Measurements from ENCODE around the gene ASPSCR1. TPM values are rescaled to one million over a fixed set of nuclear protein-coding genes. Genes with fewer than 3 reads are reported as not detected.

Gene ASPSCR1
- total and polyA plus RNA-seq, 2 of the 13 experiments (the other 11 are each of a cell fraction or from before 2014, with no cell fraction given) = 274 to 314 TPM

DNA sequence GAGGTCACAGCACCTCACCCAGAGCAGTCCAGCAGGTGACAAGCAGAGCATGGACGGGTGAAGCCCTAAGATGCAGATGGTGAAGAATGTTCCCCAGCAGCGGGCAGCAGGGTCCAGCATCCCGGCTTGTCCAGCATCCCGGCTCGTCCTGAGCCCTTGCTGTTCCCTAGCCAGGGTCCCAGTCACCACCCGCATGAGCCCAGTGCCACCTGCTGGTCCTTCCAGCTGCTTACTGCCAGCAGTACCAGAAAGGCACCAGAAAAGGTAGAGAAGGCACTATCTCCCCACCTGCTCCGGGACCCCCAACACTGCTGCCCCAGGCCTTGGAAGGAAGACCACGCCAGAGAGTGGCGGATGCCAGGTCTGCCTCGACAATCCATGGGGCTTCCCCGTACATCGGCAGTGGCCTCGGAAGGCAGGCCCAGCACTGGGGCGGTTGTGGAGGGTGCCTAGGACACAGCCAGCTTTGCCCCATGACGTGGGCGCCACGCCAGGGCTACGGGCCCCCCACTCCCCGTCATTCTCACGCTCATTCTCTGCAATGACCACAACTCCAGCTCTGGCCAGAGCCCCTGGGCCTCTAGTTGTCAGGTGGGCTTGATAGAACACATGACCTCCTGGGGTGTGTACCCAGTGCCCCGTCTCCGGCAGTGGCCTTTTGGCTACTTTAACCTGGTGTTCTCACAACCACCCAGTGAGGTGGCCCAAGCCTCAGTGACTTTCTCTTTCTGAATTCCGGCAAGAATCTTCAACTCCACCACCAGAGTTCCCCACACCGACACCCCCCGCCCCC, 43.9 kb downstream of the ASPSCR1 start (continued):
- TF ChIP-seq, protein P1, sequence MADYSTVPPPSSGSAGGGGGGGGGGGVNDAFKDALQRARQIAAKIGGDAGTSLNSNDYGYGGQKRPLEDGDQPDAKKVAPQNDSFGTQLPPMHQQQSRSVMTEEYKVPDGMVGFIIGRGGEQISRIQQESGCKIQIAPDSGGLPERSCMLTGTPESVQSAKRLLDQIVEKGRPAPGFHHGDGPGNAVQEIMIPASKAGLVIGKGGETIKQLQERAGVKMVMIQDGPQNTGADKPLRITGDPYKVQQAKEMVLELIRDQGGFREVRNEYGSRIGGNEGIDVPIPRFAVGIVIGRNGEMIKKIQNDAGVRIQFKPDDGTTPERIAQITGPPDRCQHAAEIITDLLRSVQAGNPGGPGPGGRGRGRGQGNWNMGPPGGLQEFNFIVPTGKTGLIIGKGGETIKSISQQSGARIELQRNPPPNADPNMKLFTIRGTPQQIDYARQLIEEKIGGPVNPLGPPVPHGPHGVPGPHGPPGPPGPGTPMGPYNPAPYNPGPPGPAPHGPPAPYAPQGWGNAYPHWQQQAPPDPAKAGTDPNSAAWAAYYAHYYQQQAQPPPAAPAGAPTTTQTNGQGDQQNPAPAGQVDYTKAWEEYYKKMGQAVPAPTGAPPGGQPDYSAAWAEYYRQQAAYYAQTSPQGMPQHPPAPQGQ (CRISPR knock-in tag; IDR thresholded peaks at IDR 0.05; ENCODE audit: borderline replicate concordance) = 0 out of 2 replicates have a peak, but pooled peaks have one; percentile 58
- TF ChIP-seq IKZF4 (CRISPR knock-in tag; IDR thresholded peaks at IDR 0.05; ENCODE audit: borderline replicate concordance, low read depth, not compliant biosample characterization) (no peak), KDM2A (CRISPR knock-in tag; IDR thresholded peaks at IDR 0.05; ENCODE audit: borderline replicate concordance, low read depth) (peak; percentile 96), SATB2 (CRISPR knock-in tag; IDR thresholded peaks at IDR 0.05) (peak; percentile 49; the same call in 1 of the 2 replicates), NBN (conservative IDR thresholded peaks at IDR 0.05) (no peak), FOXC1 (CRISPR knock-in tag; IDR thresholded peaks at IDR 0.05; ENCODE audit: borderline replicate concordance) (no peak), ZC3H4 (CRISPR knock-in tag; IDR thresholded peaks at IDR 0.05; ENCODE audit: borderline replicate concordance) (no peak), CENPX (CRISPR knock-in tag; IDR thresholded peaks at IDR 0.05) (no peak), STAG1 (CRISPR knock-in tag; IDR thresholded peaks at IDR 0.05) (peak; percentile 99), PHF8 (CRISPR knock-in tag; IDR thresholded peaks at IDR 0.05) (peak; percentile 54; the same call in 1 of the 2 replicates), ZNF891 (CRISPR knock-in tag; IDR thresholded peaks at IDR 0.05) (0 out of 2 replicates have a peak, but pooled peaks have one; percentile 46)
- TF ChIP-seq, protein P2, sequence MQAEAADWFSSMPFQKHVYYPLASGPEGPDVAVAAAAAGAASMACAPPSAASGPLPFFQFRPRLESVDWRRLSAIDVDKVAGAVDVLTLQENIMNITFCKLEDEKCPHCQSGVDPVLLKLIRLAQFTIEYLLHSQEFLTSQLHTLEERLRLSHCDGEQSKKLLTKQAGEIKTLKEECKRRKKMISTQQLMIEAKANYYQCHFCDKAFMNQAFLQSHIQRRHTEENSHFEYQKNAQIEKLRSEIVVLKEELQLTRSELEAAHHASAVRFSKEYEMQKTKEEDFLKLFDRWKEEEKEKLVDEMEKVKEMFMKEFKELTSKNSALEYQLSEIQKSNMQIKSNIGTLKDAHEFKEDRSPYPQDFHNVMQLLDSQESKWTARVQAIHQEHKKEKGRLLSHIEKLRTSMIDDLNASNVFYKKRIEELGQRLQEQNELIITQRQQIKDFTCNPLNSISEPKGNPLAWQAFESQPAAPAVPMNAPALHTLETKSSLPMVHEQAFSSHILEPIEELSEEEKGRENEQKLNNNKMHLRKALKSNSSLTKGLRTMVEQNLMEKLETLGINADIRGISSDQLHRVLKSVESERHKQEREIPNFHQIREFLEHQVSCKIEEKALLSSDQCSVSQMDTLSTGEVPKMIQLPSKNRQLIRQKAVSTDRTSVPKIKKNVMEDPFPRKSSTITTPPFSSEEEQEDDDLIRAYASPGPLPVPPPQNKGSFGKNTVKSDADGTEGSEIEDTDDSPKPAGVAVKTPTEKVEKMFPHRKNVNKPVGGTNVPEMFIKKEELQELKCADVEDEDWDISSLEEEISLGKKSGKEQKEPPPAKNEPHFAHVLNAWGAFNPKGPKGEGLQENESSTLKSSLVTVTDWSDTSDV (CRISPR knock-in tag; IDR thresholded peaks at IDR 0.05) = no peak
- TF ChIP-seq, protein P3, sequence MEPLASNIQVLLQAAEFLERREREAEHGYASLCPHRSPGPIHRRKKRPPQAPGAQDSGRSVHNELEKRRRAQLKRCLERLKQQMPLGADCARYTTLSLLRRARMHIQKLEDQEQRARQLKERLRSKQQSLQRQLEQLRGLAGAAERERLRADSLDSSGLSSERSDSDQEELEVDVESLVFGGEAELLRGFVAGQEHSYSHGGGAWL (CRISPR knock-in tag; IDR thresholded peaks at IDR 0.05) = no peak
- TF ChIP-seq, protein P4, sequence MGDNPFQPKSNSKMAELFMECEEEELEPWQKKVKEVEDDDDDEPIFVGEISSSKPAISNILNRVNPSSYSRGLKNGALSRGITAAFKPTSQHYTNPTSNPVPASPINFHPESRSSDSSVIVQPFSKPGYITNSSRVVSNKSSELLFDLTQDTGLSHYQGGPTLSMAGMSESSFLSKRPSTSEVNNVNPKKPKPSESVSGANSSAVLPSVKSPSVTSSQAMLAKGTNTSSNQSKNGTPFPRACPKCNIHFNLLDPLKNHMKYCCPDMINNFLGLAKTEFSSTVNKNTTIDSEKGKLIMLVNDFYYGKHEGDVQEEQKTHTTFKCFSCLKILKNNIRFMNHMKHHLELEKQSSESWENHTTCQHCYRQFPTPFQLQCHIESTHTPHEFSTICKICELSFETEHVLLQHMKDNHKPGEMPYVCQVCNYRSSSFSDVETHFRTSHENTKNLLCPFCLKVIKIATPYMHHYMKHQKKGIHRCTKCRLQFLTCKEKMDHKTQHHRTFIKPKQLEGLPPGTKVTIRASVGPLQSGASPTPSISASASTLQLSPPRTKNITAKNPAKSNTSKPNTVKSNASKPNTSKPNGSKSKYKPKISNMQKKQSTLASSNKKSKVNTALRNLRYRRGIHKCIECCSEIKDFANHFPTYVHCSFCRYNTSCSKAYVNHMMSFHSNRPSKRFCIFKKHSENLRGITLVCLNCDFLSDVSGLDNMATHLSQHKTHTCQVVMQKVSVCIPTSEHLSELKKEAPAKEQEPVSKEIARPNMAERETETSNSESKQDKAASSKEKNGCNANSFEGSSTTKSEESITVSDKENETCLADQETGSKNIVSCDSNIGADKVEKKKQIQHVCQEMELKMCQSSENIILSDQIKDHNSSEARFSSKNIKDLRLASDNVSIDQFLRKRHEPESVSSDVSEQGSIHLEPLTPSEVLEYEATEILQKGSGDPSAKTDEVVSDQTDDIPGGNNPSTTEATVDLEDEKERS (CRISPR knock-in tag; IDR thresholded peaks at IDR 0.05) = peak; percentile 89
- TF ChIP-seq, protein P5, sequence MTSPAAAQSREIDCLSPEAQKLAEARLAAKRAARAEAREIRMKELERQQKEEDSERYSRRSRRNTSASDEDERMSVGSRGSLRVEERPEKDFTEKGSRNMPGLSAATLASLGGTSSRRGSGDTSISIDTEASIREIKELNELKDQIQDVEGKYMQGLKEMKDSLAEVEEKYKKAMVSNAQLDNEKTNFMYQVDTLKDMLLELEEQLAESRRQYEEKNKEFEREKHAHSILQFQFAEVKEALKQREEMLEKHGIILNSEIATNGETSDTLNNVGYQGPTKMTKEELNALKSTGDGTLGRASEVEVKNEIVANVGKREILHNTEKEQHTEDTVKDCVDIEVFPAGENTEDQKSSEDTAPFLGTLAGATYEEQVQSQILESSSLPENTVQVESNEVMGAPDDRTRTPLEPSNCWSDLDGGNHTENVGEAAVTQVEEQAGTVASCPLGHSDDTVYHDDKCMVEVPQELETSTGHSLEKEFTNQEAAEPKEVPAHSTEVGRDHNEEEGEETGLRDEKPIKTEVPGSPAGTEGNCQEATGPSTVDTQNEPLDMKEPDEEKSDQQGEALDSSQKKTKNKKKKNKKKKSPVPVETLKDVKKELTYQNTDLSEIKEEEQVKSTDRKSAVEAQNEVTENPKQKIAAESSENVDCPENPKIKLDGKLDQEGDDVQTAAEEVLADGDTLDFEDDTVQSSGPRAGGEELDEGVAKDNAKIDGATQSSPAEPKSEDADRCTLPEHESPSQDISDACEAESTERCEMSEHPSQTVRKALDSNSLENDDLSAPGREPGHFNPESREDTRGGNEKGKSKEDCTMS (CRISPR knock-in tag; conservative IDR thresholded peaks at IDR 0.05) = no peak
